Measurements from ENCODE around the gene INPP4B. TPM values are rescaled to one million over a fixed set of nuclear protein-coding genes. Genes with fewer than 3 reads are reported as not detected.
A peak's percentile ranks its signal among the peaks of the same experiment; 100 is the strongest.

Gene INPP4B
- total and polyA plus RNA-seq, 2 donors from 2014 or later = 2.6 to 18.9 TPM

DNA sequence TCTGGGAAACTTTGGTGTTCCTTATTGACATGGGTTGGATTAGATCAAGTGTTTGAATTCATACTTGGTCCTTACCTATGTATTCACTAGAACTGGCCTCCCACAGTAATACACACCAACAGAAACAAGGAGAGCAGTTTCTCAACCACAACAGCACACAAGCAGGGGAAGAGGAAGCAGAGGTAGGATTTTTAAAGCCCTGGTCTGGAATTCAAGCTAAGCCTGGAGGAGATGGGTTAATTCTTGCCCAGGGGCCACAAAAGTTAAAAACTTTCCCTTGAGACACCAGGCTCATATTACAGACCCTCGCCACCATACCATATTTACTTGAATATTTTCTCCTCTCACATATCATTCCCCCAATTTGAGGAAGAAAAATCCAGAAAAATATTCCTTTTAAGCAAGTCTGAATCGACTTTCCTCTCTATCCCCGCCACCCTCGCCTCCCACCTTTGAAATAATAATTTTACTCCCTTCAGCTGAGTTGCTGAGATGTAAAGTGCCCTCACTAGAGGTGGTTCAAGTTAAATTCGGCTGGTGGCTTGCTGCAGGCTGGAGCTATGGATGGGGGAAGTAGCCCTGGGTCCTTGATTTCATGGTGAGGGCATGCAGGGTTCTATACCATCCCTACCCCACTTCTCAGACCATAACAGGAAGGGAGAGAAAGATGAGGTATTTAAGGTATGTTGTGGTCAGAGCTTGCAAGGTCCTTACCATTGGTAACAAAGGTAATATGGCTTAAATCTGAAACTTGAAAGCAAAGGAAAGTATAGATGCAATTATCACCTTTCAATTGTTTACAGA lies 440.2 kb downstream of the INPP4B start:
- peak overlapping the region; percentile 21 to 62 (median 57) for H3K9ac ChIP-seq (ENCODE audit: low read length in 3 of 3)
- peak overlapping the region; percentile 74 to 84 for H3K27ac ChIP-seq (ENCODE audit: low read depth in 2 of 2, low read length in 2 of 2)
- H3K36me3 ChIP-seq (ENCODE audit: control insufficient read depth in 2 of 3, insufficient read depth in 3 of 3, low read length in 3 of 3) = no peaks in the 10 kb centered on the region
- intact Hi-C loops (cut with DNase I) = no loop called here
- H3K27me3 ChIP-seq (ENCODE audit: control insufficient read depth, insufficient read depth, low read length) = no peaks in the 10 kb centered on the region
- H3K4me1 ChIP-seq (ENCODE audit: control insufficient read depth in 2 of 3, insufficient read depth in 2 of 3, low read depth in 1 of 3, low read length in 3 of 3) = peaks cover 0 to 10% (median 4%) of the 10 kb centered on the region in 3 donors
- TF ChIP-seq, protein P1, sequence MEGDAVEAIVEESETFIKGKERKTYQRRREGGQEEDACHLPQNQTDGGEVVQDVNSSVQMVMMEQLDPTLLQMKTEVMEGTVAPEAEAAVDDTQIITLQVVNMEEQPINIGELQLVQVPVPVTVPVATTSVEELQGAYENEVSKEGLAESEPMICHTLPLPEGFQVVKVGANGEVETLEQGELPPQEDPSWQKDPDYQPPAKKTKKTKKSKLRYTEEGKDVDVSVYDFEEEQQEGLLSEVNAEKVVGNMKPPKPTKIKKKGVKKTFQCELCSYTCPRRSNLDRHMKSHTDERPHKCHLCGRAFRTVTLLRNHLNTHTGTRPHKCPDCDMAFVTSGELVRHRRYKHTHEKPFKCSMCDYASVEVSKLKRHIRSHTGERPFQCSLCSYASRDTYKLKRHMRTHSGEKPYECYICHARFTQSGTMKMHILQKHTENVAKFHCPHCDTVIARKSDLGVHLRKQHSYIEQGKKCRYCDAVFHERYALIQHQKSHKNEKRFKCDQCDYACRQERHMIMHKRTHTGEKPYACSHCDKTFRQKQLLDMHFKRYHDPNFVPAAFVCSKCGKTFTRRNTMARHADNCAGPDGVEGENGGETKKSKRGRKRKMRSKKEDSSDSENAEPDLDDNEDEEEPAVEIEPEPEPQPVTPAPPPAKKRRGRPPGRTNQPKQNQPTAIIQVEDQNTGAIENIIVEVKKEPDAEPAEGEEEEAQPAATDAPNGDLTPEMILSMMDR (IDR thresholded peaks at IDR 0.05; ENCODE audit: borderline replicate concordance, extremely low read depth, insufficient read depth) = no peak
- FAIRE-seq = no peak
- H3K9me3 ChIP-seq (ENCODE audit: control insufficient read depth in 2 of 3, insufficient read depth in 1 of 3, low read length in 3 of 3) = no peaks in the 10 kb centered on the region
- peak in 4 of 5 donors; percentile 18 to 50 (median 32) for DNase-seq
- H3K4me3 ChIP-seq (ENCODE audit: low read length in 3 of 3) = peak overlapping the region; percentile 75 to 95 (median 81)

- Histone ChIP-seq H3K27ac (ENCODE audit: low read depth in 2 of 2, low read length in 2 of 2) (peak overlapping the region; percentile 74 to 84), H3K9ac (ENCODE audit: low read length in 3 of 3) (peak overlapping the region; percentile 21 to 62 (median 57)), H3K4me3 (ENCODE audit: low read length in 3 of 3) (peak overlapping the region; percentile 75 to 95 (median 81)), H3K36me3 (ENCODE audit: control insufficient read depth in 2 of 3, insufficient read depth in 3 of 3, low read length in 3 of 3) (no peaks in the 10 kb centered on the region), H3K4me1 (ENCODE audit: control insufficient read depth in 2 of 3, insufficient read depth in 2 of 3, low read depth in 1 of 3, low read length in 3 of 3) (peaks cover 0 to 10% (median 4%) of the 10 kb centered on the region in 3 donors), H3K27me3 (ENCODE audit: control insufficient read depth, insufficient read depth, low read length) (no peaks in the 10 kb centered on the region), H3K9me3 (ENCODE audit: control insufficient read depth in 2 of 3, insufficient read depth in 1 of 3, low read length in 3 of 3) (no peaks in the 10 kb centered on the region)
- TF ChIP-seq, protein P1 (IDR thresholded peaks at IDR 0.05; ENCODE audit: borderline replicate concordance, extremely low read depth, insufficient read depth) = no peak
- no peak for FAIRE-seq
- peak; percentile 48 to 86 (median 58) for DNase-seq
- intact Hi-C loops (cut with DNase I) = no loop called here
These were observed 440.9 kb downstream of the INPP4B start for GRCh38 chr4:142405021-142405694.

- H3K4me1 ChIP-seq (ENCODE audit: control insufficient read depth in 2 of 3, insufficient read depth in 2 of 3, low read depth in 1 of 3, low read length in 3 of 3) = peaks cover 0 to 10% (median 4%) of the 10 kb centered on the region in 3 donors
- no peak overlapping the region for H3K27ac ChIP-seq (ENCODE audit: low read depth in 2 of 2, low read length in 2 of 2)
- FAIRE-seq (peak; percentile 60), DNase-seq (peak in 1 of 5 donors; percentile 8)
- TF ChIP-seq, protein P1 (IDR thresholded peaks at IDR 0.05; ENCODE audit: borderline replicate concordance, extremely low read depth, insufficient read depth) = no peak
- no peaks in the 10 kb centered on the region for H3K36me3 ChIP-seq (ENCODE audit: control insufficient read depth in 2 of 3, insufficient read depth in 3 of 3, low read length in 3 of 3)
- H3K4me3 ChIP-seq (ENCODE audit: low read length in 3 of 3) = peak overlapping the region in 2 of 3 donors; percentile 75 to 95
- H3K27me3 ChIP-seq (ENCODE audit: control insufficient read depth, insufficient read depth, low read length) = no peaks in the 10 kb centered on the region
- intact Hi-C loops (cut with DNase I) = no loop called here
- H3K9me3 ChIP-seq (ENCODE audit: control insufficient read depth in 2 of 3, insufficient read depth in 1 of 3, low read length in 3 of 3) = no peaks in the 10 kb centered on the region
- H3K9ac ChIP-seq (ENCODE audit: low read length in 3 of 3) = no peak overlapping the region
These were observed 441.9 kb downstream of the INPP4B start for GRCh38 chr4:142404191-142404611.
